ENCODE measurements around the gene INPP5D.
"Not testable (repeated sequence)": the region's sequence is repeated elsewhere in the genome, so short reads cannot be mapped to it uniquely, and the experiment has no call there.

The INPP5D gene

GRCh38 chr2:233193738-233194137, 133.6 kb downstream of the INPP5D start:
- H3K27ac ChIP-seq (ENCODE audit: poor library complexity, severe bottlenecking) = no peak overlapping the region
- no peaks in the 10 kb centered on the region for H3K4me1 ChIP-seq (ENCODE audit: insufficient read depth, poor library complexity, severe bottlenecking)
- no peaks in the 10 kb centered on the region for H3K9me3 ChIP-seq (ENCODE audit: severe bottlenecking)
- no peak for DNase-seq (ENCODE audit: low spot score)
- H3K36me3 ChIP-seq (ENCODE audit: low read depth) = no peaks in the 10 kb centered on the region
- ATAC-seq (ENCODE audit: low read depth) = no peak
- H3K4me3 ChIP-seq (ENCODE audit: severe bottlenecking) = no peak overlapping the region
- no peaks in the 10 kb centered on the region for H3K27me3 ChIP-seq (ENCODE audit: insufficient read depth, poor library complexity, severe bottlenecking)
- no peak for TF ChIP-seq CTCF (IDR thresholded peaks at IDR 0.05; ENCODE audit: poor library complexity, severe bottlenecking)

DNA sequence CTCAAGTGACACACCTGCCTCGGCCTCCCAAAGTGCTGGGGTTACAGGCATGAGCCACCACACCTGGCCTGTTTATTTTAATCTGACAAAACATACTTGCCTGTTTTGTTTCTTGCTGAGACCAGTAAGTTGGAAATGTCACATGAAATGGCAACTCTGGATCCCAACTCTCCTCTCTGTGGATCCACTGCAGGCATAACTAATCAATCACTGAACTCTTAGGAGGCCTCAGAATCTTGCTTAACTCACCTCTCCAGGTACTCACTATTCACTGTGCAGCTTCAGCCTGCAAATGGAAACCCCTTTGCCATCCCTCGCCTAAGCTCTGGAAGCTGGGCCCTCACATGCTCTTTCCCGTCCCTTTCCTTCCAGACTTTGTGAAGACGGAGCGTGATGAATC, 134.9 kb downstream of the INPP5D start:
- DNase-seq (ENCODE audit: low spot score) = no peak
- H3K27ac ChIP-seq (ENCODE audit: poor library complexity, severe bottlenecking) = no peak overlapping the region
- no peak for TF ChIP-seq CTCF (IDR thresholded peaks at IDR 0.05; ENCODE audit: poor library complexity, severe bottlenecking)
- H3K4me1 ChIP-seq (ENCODE audit: insufficient read depth, poor library complexity, severe bottlenecking) = no peaks in the 10 kb centered on the region
- no peaks in the 10 kb centered on the region for H3K27me3 ChIP-seq (ENCODE audit: insufficient read depth, poor library complexity, severe bottlenecking)
- H3K9me3 ChIP-seq (ENCODE audit: severe bottlenecking) = no peaks in the 10 kb centered on the region
- H3K4me3 ChIP-seq (ENCODE audit: severe bottlenecking) = no peak overlapping the region
- H3K36me3 ChIP-seq (ENCODE audit: low read depth) = no peaks in the 10 kb centered on the region
- ATAC-seq (ENCODE audit: low read depth) = no peak

DNA sequence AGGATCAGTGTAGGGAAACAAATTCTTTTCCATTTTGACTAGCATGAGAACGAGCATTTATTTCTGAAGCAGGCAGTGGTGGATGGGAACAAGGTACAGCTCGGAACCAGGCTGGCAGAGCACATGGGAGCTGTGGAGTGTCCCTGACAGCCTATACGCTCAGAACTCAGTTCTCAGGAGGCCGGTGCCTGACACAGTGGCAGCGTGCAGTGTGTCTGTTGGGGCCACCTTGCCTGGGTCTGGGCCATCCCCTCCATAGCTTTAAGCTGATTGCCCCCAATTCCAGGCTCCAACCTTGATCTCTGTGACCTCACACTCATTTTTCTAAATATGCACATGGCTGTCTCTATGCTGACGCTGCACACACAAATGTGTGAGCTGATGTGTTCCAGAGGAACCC, 136.9 kb downstream of the INPP5D start:
- ATAC-seq (ENCODE audit: low read depth) (no peak), DNase-seq (ENCODE audit: low spot score) (no peak)
- Histone ChIP-seq H3K27ac (ENCODE audit: poor library complexity, severe bottlenecking) (no peak overlapping the region), H3K4me3 (ENCODE audit: severe bottlenecking) (no peak overlapping the region), H3K36me3 (ENCODE audit: low read depth) (no peaks in the 10 kb centered on the region), H3K4me1 (ENCODE audit: insufficient read depth, poor library complexity, severe bottlenecking) (no peaks in the 10 kb centered on the region), H3K27me3 (ENCODE audit: insufficient read depth, poor library complexity, severe bottlenecking) (no peaks in the 10 kb centered on the region), H3K9me3 (ENCODE audit: severe bottlenecking) (no peaks in the 10 kb centered on the region)
- no peak for TF ChIP-seq CTCF (IDR thresholded peaks at IDR 0.05; ENCODE audit: poor library complexity, severe bottlenecking)

GRCh38 chr2:233198026-233198425, 137.9 kb downstream of the INPP5D start:
- H3K27ac ChIP-seq (ENCODE audit: poor library complexity, severe bottlenecking) = no peak overlapping the region
- ATAC-seq (ENCODE audit: low read depth) (no peak), DNase-seq (ENCODE audit: low spot score) (no peak)
- no peaks in the 10 kb centered on the region for H3K4me1 ChIP-seq (ENCODE audit: insufficient read depth, poor library complexity, severe bottlenecking)
- H3K27me3 ChIP-seq (ENCODE audit: insufficient read depth, poor library complexity, severe bottlenecking) = no peaks in the 10 kb centered on the region
- no peak for TF ChIP-seq CTCF (IDR thresholded peaks at IDR 0.05; ENCODE audit: poor library complexity, severe bottlenecking)
- H3K9me3 ChIP-seq (ENCODE audit: severe bottlenecking) = no peaks in the 10 kb centered on the region
- H3K4me3 ChIP-seq (ENCODE audit: severe bottlenecking) = no peak overlapping the region
- no peaks in the 10 kb centered on the region for H3K36me3 ChIP-seq (ENCODE audit: low read depth)

DNA sequence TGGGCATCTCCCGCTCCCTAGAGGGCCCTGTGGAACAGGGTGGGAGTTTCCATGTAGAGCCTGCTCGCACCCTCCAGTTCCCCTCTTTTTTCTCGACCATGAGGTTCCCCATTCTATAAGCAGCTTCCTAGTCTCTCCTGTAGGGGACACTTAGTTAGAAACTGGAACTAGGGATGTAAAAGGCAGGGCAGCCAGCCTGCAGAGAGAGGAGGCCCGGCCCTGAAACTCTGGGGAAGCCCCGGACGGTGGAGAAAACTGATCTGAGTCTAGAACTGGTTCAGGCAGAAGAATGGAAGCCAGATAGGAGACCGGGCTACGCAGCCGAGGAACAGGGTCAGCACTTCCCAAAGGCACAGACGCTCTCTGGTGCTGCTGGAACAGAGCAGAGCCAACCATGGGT, 139.7 kb downstream of the INPP5D start:
- no peak overlapping the region for H3K4me3 ChIP-seq (ENCODE audit: severe bottlenecking)
- no peak for TF ChIP-seq CTCF (IDR thresholded peaks at IDR 0.05; ENCODE audit: poor library complexity, severe bottlenecking)
- H3K36me3 ChIP-seq (ENCODE audit: low read depth) = 0 out of 2 replicates have a peak, but pooled peaks cover 4% of the 10 kb centered on the region
- no peaks in the 10 kb centered on the region for H3K27me3 ChIP-seq (ENCODE audit: insufficient read depth, poor library complexity, severe bottlenecking)
- no peak overlapping the region for H3K27ac ChIP-seq (ENCODE audit: poor library complexity, severe bottlenecking)
- ATAC-seq (ENCODE audit: low read depth) (no peak), DNase-seq (ENCODE audit: low spot score) (no peak)
- H3K9me3 ChIP-seq (ENCODE audit: severe bottlenecking) = no peaks in the 10 kb centered on the region
- no peaks in the 10 kb centered on the region for H3K4me1 ChIP-seq (ENCODE audit: insufficient read depth, poor library complexity, severe bottlenecking)

- not testable (repeated sequence) for H3K27me3 ChIP-seq (ENCODE audit: insufficient read depth, poor library complexity, severe bottlenecking); H3K9me3 ChIP-seq (ENCODE audit: severe bottlenecking); H3K4me1 ChIP-seq (ENCODE audit: insufficient read depth, poor library complexity, severe bottlenecking); H3K4me3 ChIP-seq (ENCODE audit: severe bottlenecking); H3K27ac ChIP-seq (ENCODE audit: poor library complexity, severe bottlenecking); DNase-seq (ENCODE audit: low spot score); H3K36me3 ChIP-seq (ENCODE audit: low read depth); ATAC-seq (ENCODE audit: low read depth)
These were observed 140.6 kb downstream of the INPP5D start for GRCh38 chr2:233200790-233201189.
